Activated T-cell treated with anti-CD3 and anti-CD28 coated beads for 48 hours (primary cell): ENCODE results near the gene TNS3.

Experiments
- DNase-seq: peaks from one replicate; pipeline ENCODE4 v3.0.0-alpha.2; 2020; ENCODE audit warnings: low read depth

TNS3 gene

DNA sequence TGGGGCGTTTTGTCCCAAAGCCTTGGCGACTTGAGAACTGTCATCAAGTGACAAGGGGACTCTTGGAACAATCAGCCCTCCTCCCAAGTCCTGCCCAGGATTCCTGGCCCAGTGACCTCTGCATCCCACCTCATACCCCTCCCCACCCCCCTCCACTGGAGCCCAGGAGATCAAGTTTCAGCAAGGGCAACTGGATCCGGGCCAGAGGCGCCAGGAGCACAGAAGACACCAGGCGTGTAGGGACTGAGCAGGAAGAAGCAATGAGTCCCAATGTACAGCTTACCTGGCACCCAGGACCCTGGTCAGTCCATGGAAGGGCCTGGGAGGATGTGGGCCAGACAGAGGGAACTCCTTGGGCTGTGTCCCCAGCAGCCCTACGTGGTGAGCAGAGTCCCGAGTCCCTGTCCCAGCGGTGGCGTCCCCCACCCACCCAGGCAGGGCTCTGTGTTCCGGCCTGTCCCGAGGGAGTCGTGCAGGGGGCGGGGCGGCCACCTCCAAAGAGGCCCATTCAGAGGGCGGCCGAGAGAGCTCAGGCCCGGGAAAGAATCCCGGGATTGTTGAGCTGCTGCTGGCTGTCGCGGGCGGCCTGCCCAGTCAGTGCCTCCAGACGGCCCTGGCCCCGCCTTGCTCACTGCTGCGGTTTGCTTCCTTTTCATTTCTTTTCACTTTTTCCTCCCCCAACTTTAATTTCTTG, 254.1 kb downstream of the TNS3 start:
- DNase-seq: no peak

DNA sequence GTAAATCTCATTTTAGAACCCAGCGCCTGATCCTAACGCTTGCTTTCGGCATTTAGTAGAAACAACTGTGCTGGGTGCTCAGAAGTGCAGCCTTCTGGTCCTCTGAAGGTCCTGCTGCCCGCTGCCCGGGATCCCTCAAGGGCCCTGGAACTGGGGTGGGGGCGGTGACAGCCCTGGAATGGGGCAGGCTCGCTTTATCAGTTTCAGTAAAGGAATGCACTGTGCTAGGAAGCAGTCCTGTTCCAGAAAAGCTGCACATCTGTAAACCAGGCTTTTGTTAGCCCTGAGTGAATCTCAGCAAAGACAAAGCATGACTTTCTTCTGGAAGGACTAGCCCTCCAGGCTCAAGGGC, 254.6 kb downstream of the TNS3 start:
- DNase-seq: no peak

DNA sequence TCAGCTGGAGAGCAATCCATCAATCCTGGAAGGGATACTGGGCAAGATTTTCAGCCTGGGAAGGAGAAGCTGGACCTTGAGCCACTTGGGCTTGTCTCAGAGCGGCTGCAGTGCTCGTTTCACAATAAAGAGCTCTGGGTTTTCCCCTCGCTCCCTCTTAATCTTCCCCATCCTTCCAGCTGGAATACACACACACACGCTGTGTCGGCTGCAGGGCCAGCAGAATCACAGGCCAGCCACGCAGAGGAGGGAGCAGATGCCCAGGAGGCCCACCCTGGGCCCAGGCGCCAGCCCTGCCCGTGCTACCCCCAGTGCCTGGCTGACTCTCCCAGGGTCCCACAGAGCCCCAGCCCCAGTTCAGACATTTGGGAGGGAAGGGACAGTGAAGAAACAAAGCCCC, 255.1 kb downstream of the TNS3 start:
- no peak for DNase-seq

DNA sequence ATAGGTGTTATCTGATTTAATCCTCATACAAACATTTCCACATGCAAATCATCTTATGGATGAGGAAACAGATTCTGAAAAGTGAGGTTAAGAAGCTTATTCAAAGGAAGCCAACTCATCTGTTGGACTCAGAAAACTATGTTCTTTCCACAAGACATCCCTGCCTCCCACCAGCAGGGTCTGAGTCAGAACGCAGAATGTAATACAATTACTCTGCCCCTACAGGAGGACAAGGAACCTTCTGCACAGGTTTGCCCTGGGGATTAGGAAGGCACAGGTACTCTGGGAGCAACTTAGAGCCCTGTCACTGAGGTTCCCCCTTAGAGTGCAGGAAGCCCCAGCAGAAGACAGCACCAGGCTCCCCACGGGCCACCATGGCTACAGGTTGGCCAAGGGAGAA, 255.7 kb downstream of the TNS3 start:
- DNase-seq: no peak

DNA sequence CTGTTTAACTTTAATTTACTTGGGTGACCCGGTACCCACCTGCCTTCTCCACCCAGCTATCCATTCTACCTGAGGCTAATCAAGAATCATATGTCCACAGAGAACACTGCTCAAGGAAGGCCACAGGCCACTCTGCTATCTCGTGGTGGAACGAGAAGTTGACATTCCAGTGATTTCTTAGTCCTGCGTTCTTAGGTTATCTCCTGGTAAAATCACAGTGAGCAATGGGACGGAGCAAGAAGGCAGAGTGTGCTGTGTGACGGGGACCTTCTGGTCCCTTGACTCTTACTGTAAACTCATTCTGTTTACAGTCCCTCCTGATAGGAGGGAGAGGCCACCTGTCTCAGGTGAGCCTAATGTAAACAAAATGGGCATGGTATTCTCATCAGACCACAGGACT, 256.6 kb downstream of the TNS3 start:
- DNase-seq: no peak

DNA sequence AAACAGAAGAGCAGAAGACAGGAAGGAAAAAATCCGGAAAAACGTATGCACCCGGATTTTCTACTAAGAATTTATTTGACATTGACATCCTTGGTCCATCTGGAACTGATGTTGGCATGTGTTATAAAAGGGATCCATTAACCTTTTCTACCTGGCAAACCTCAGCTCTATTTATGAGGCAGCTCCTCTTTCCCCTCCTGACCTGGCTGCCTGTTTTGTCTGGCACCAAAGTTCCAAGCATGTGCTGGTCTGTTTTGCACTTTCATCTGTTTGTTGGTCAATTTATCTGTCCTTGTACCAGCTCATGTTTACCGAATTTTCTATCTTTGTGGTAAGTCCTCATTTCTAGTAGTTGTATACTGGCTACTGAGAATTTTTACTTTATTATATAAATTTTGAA, 258.0 kb downstream of the TNS3 start:
- no peak for DNase-seq

DNA sequence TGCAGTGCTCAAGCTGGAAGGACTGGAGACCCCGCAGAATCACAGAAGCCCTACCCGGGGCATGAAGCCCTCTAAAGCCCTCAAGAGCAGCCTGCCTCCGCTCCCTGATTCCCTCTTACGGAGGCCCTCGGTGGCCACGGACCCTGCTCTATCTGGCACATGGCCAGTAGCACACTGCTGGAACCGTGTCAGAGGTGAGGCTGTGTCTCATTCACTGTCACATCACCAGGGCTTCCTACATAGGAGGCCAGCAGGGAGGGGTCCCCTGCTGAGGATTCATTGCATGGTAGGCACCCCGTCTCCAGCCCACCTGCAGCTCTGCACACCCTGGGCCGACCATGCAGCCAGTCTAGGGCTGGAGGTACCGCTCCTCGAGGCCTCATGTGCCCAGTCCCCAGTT, 259.2 kb downstream of the TNS3 start:
- no peak for DNase-seq

DNA sequence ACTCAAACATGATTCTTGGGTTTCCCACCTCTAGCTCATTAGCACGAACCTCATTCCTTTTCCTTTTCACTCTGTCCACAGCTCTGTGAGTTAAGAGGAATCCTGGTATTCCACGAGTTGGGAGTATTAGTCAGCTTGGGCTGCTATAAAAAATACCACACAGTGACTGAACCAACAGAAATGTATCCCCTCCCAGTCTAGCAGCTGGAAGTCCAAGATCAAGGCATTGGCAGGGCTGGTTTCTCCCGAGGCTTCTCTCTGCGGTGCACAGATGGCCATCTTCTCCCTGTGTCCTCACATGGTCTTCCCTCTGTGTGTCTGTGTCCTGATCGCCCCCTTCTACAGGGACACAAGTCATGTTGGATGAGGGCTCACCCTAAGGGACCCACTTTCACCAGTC, 261.6 kb downstream of the TNS3 start:
- no peak for DNase-seq

DNA sequence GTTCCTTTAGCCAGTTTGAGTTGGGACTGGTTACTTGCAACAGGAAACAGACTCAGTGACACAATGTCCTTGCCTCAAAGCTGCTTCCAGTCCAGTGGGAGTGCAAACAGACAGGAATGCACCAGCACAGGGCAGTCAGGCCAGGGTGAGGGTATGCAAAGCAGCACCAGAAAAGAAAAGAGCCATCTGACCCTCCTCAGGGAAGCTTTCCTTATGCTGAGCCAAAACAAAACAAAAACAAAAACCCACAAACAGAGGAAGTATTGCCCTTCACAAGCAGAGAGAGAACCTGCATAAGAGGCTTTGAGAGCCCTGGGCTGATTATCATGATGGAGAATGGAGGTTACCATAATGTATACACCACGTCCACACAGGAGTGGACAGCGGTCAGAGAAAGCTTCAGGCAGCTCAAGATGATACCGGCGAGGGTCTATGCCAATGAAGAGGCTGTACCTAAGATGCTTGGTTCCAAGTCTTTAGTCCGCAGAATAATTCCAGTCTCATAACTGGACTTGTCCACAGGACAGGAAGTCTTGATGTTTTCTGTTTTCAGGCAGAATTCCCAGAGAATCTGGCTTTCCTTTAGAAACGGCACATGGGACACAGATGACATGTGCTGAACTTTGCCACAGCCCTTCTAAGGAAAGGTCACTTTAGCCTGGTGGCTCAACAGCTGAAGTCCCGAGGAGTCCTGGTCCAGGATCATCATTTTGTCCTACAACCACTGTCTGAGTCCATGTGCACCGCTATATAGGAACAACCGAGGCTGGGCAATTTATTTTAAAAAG, 263.3 kb downstream of the TNS3 start:
- DNase-seq: no peak

DNA sequence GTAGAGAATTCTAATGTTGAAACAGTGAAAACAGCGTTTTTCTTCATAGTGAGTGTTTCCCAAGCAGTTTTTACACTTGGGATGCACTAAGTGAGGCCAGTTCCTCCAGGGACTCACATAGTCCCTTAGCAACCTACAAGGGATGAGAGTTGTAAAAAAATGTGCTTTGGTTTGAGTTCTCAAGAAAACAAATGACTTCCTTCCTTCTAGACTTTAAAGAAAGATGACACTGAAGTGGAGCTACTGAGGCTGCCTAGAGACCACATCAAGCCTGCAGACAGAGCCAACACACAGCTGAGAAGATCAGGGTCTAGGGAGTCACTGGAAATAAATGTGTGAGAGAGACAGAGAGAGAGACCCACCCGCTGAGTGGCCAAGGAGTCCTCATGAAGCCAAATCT, 264.4 kb downstream of the TNS3 start:
- no peak for DNase-seq

DNA sequence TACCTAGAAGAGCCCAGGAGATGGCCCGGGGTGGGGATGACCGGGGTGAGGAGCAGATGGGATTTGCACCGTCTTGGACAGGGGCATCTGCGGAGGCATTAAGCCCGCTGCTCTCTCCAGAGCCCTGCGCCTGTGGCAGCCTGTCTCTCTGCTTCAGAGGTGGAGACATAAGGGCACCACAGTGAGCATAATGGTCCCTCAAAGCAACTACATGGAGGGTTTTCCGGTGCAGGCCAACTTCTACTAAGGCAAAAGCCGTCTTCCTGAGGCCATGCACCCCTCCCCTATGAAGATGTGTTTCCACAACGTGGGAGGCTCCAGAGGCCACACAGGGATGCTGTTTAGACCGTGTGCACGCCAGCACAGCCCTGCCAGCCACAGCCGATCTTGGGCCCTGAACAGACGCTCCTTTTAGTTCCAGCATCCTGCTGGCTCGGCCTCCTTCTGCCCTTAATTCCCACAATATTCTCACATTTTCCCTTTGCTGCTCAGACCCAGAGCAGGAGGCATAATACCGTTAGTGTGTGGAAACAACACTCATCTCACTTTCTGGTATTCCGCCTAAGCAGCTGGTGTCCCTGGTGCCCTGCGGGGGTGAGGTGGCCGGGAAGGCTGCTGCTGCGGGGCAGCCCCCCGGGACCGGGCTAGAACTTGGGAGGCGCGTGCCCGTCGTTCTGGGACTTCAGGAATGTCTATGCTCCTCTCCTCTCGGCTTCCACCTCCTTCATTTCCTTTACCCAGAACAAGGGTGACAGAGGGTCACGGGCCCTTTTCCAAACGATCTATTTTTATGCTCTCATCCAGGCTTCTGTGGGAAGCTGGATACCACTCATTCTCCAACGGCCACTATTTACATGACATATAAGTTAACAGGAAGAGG, 266.9 kb downstream of the TNS3 start:
- no peak for DNase-seq

DNA sequence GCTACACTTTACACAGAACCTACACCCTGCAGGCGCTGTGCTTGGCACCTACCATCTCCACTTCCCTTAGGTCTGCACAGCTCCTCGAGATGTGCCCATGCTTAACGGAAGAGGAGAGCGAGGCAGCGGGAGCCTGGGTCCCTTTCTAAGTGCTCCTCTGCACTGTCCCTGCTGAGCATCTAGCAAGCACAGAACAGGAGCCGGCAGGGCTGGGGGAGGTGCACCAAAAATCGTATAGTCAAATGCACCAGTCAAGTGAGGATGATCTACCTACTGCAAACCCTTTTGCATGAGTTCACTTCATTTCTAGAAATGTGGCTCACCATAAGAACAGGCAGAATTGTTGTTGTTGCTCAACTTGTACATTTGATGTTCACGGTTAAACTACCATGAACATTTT, 267.7 kb downstream of the TNS3 start:
- DNase-seq: no peak

DNA sequence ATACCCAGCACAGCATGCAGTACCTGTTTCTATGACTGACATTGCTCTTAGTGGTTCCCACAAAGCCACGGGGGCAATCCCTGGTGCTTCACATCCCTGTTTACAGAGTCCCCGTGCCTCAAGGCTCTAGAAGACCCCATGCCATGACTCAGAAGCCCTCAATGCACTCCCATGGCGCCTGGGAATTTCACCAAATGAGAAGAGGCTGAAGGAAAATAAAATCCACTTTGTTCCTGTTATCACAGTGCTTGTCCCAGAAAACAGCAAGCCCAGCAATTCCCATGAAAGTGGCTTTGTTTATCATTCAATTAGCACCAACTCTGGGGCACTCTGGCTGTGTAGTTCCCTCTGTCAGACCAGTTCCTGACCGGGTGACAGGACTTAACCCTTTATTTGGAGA, 268.3 kb downstream of the TNS3 start:
- DNase-seq: no peak

DNA sequence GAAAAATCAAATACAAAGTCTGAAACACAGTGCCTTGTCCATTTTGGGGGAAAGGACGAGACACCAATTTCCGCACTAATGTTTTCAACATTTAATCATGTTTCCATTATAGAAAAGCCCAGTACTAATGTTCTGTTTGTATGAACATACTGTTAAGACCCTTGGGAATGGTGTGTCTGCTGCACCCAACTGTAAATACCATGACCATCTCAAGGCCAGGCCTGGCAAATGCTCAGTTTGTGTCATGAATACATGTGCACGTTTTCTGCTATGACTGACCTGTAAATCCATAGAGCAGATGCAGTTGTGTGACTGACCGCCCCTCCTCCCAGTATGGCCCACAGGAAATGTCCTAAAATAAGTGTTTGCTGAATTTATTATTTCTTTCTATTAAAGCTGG, 270.0 kb downstream of the TNS3 start:
- no peak for DNase-seq

DNA sequence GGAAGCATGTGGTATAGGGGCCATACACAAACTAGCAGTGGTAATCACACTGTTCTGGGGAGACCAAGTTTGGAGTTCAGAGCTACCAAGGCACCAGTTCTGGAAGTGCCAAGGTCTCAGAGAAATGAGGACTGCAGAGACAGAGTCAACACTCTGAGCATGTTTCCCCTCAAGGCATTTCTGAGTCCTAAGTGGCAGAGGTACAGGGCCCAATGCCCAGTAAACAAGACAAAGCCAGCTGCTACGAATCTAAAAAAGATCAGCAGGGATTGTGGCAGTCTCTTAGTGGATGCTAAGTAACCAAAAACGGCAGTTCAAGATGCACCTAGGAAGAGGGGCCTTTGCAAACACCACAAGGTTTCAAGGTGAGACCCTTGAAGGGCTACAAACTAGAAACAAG, 271.9 kb downstream of the TNS3 start:
- DNase-seq: no peak

DNA sequence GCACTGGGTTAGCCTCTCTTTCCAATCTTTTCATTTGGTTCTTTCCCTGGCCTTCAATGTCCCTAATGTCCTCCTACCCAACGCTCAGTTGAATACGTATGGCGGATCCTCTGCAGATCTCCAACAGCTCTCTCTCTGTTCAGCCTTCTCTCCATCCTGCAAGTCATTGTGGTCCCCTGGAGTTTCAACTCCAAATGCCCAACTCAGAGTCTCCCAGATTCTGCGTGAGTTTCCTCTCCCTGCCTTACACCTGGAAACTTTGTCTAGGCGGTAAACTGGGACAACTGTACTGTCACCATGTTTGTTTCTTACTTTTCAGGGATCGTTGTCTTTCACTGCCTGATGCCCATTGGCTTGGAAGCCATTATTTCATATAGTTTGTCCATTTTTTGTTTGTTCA, 273.1 kb downstream of the TNS3 start:
- no peak for DNase-seq

DNA sequence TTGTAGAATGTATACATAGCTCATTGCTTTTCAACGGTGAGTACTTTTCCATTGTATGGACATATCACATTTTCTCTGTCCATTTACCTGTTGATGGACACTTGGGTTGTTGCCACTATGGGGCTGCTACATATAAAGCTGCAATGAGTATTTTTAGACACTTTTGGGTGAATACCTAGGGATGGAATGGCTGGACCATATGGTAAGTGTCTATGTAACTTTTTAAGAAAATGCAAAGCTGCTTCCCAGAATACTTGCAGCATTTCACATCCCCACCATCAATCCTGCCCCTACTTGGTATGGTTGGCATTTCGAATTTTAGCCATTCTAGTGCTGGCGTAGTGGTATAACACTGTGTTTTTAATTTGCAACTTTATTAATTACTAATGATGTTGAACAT, 274.6 kb downstream of the TNS3 start:
- DNase-seq: no peak

DNA sequence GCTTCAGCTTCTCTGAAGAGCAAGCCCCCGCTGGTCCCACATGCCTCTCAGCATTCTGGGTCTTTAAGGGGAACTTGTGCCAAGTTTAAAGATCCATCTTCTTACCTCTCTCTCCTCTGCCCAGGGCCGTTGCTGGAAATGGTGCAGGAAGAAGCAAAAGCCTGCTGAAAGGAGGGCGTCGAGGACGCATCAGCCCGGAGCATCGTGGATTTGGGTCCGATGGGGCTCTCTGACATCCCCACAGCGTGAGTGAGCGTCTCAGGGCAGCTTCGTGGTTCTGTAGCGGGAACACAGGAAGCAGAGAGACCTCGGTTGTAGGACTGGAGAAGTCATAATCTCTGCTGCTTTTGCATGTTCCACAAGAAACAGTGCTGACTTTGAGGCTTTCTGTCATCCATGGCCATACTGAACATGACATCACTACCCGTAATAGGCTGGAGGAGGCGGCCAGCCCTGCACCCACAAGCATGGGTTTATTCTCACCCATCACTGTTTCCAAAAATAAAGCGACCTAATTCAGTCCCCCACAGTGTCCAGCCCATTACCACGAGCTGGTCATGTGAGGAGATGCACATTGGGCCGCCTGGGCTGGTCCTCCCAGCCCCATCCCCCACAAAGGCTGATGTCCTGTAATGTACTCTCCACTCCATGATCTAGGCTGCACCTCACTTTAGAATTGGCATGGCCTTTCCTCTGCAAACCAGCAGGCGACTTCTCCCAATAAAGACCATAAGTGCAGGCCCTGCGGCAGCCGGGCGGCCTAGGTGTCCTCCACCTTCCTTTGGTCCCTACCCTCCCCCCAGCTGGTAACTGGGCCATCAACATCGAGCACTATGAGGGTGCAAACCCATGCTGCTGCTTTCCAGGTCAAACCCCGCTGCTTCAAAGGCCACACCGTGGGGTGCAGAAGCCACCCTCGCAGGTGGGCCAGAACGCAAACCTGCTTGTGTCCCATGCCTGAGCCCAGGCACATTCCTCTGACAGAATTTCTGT, 276.9 kb downstream of the TNS3 start:
- DNase-seq: no peak

DNA sequence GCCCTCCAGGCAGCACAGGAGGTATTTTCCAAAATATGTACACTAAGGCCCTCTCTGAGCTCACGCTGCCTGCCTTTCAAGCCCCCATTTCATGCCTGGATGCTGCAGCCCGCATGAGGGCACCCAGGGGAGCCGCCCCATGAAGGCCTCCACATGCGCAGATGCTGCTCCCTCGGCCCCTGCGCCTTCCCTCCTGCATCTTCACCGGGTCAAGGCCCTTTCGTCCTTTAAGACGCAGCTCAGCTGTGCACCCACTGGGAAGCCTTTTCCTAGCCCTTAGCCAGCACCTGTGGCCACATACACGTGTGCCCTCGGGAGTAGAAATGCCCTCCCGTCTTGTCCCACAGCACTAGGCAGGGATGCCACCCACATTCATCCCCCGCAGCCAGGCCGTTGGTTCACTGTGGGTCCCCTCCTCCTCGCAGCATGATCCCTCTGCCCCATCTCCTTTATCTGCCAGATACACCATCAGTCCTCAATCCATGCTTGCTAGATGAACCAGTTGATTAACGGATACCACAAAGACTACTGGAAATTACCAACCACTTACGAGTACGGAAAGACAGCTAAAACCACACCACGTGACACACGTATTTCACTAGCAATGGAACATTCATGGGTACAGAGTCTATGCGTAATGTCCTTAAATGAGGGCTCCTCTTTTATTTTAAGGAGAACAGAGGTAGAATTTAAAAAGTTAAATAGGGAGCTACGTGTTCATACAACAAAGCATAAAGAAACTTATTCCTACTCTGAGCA, 278.0 kb downstream of the TNS3 start:
- DNase-seq: no peak

DNA sequence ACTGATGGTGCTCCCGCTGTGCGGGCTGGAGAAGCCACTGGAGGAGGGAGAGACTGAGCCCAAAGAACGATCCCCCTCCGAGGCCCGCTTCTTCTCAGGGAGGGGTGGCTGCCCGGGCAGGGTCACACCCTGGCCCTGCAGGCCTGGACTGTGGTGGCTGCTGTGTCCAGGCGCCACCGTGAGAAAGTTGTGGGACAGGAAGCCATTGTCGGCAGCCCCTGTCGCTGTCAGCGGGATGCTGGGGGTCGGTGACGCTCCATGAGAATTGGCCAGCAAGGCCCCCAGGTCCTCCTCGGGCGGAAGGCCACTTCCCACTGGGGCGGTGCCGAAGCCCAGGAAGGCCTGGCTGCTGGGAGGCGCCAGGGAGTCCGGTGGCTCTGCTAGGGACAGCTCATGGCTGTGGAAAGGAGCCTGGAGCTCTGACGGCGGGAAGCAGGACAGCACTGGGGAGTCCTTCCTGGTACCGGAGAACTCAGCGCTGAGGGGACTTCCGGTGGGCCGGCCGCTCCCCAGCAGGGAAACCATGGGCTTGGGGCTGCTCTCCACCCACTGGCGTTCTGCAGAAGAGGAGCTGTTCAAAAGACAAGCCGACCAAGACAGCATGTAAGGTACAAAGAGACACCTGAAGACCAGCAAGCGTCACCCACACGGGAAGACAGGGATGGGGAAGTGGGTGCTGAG, 278.8 kb downstream of the TNS3 start:
- no peak for DNase-seq
